Measurements from ENCODE around the gene IMPACT. TPM values are rescaled to one million over a fixed set of nuclear protein-coding genes. Genes with fewer than 3 reads are reported as not detected.

Gene IMPACT
- total and polyA plus RNA-seq, 2 of the 8 experiments (the other 6 are each of a cell fraction or from before 2014, with no cell fraction given), result 31.1 to 44.6 TPM

- no peak for TF ChIP-seq CHD7 (IDR thresholded peaks at IDR 0.05; ENCODE audit: insufficient replicate concordance, low read length)
- no peak for TF ChIP-seq FOSL1 (IDR thresholded peaks at IDR 0.05; ENCODE audit: insufficient read depth, low read depth, low read length)
- no peak for TF ChIP-seq POLR2AphosphoS5 (IDR thresholded peaks at IDR 0.05; ENCODE audit: low read depth, low read length)
- TF ChIP-seq USF2 (IDR thresholded peaks at IDR 0.05; ENCODE audit: low read length), result no peak
- TF ChIP-seq KDM4A (IDR thresholded peaks at IDR 0.05; ENCODE audit: low read depth, low read length, severe bottlenecking), result no peak
Measured at GRCh38 chr18:24490539-24490938, 64.1 kb downstream of the IMPACT start (continued).

Data from H1 (cell line).